ENCODE results near the gene BBIP1. TPM values are rescaled to one million over a fixed set of nuclear protein-coding genes. Genes with fewer than 3 reads are reported as not detected.

The BBIP1 gene
- total RNA-seq, 1 donor from 2014 or later = 42.4 TPM

Other genes starting within 250 kb of the BBIP1 start
- gene PDCD4, start 47.3 kb downstream of the BBIP1 start, total RNA-seq = 114 TPM
- 68.3 TPM for gene SHOC2, start 424 bp upstream of the BBIP1 start, total RNA-seq
- gene ADRA2A, start 157.8 kb upstream of the BBIP1 start, total RNA-seq = 7.2 TPM